Fibroblast of lung (primary cell): Measurements from ENCODE around the gene PRKCH. TPM values are rescaled to one million over a fixed set of nuclear protein-coding genes. Genes with fewer than 3 reads are reported as not detected.

Source experiments
- DNase-seq, 2 donors: peaks; one replicate each; pipeline versions ENCODE4 v3.0.0 to v3.0.0-alpha.2; 2010; ENCODE audit warnings: low read depth in 2 of 2
- H2AFZ ChIP-seq: 2 replicates; pipeline ENCODE4 v1.5.1; 2012; ENCODE audit warnings: low read length, control low read depth, inconsistent platforms
- H3K27ac ChIP-seq: 2 replicates; pipeline ENCODE4 v1.5.1; 2011; ENCODE audit warnings: low read length, control low read depth; ENCODE audit not compliant: insufficient read depth
- H3K27me3 ChIP-seq: 2 replicates; pipeline ENCODE4 v1.5.1; 2011; ENCODE audit warnings: mild to moderate bottlenecking, low read length; ENCODE audit not compliant: control insufficient read depth, insufficient read depth
- H3K36me3 ChIP-seq: 2 replicates; pipeline ENCODE4 v1.5.1; 2011; ENCODE audit warnings: low read length; ENCODE audit not compliant: control insufficient read depth, insufficient read depth
- H3K4me1 ChIP-seq: 2 replicates; pipeline ENCODE4 v1.5.1; 2011; ENCODE audit warnings: low read length; ENCODE audit not compliant: control insufficient read depth, insufficient read depth; ENCODE audit errors: extremely low read depth
- H3K4me2 ChIP-seq: 2 replicates; pipeline ENCODE4 v1.5.1; 2011; ENCODE audit warnings: low read length, control low read depth; ENCODE audit not compliant: insufficient read depth; ENCODE audit errors: extremely low read depth
- H3K4me3 ChIP-seq, 4 experiments: fragments of 200-600 bp in 1 of 4; sonication (generic) in 1 of 4; replicated peaks in 1 of 4; 2 replicates each; pipeline ENCODE4 v1.5.1; 2011 to 2016; ENCODE audit warnings: low read length in 4 of 4, low read depth in 3 of 4, mild to moderate bottlenecking in 3 of 4, control low read depth in 2 of 4, inconsistent platforms in 1 of 4, mixed read lengths in 1 of 4; ENCODE audit not compliant: insufficient read depth in 1 of 4; ENCODE audit errors: control extremely low read depth in 1 of 4
- H3K79me2 ChIP-seq: 2 replicates; pipeline ENCODE4 v1.5.1; 2012; ENCODE audit warnings: mild to moderate bottlenecking, low read length, inconsistent platforms; ENCODE audit not compliant: control insufficient read depth, insufficient read depth
- H3K9ac ChIP-seq: 2 replicates; pipeline ENCODE4 v1.5.1; 2011; ENCODE audit warnings: mild to moderate bottlenecking, low read length, control low read depth; ENCODE audit not compliant: insufficient read depth
- H3K9me3 ChIP-seq: 2 replicates; pipeline ENCODE4 v1.5.1; 2012; ENCODE audit warnings: low read depth, low read length; ENCODE audit not compliant: control insufficient read depth, insufficient read depth
- H4K20me1 ChIP-seq: 2 replicates; pipeline ENCODE4 v1.5.1; 2011; ENCODE audit warnings: low read length; ENCODE audit not compliant: control insufficient read depth, insufficient read depth; ENCODE audit errors: extremely low read depth
- EZH2 ChIP-seq: IDR thresholded peaks from 2 replicates; pipeline ENCODE4 v1.5.1; 2012; ENCODE audit warnings: low read length, control low read depth, mild to moderate bottlenecking; ENCODE audit errors: missing control alignments
- polyA plus RNA-seq, 2 donors: library from polyadenylated mRNA; depleted of rRNA in 1 of 2; stranded (reverse) in 1 of 2; unstranded in 1 of 2; fragments of >200 nt; gene quantifications; 2 replicates each; pipeline ENCODE4 v1.2.1, GENCODE V29; 2011 to 2012; ENCODE audit warnings: missing spikeins in 1 of 2
- total RNA-seq: library from RNA; depleted of rRNA; stranded (reverse); fragments of >200 nt; gene quantifications from 2 replicates; pipeline ENCODE4 v1.2.1, GENCODE V29; 2014
- TF ChIP-seq, protein P1 (sequence below), 2 donors: IDR thresholded peaks in 1 of 2; conservative IDR thresholded peaks in 1 of 2; 1 replicate in 1 of 2; 2 replicates in 1 of 2; pipeline ENCODE4 v1.5.1; 2011 to 2012; ENCODE audit warnings: low read length in 2 of 2, control low read depth in 1 of 2, inconsistent platforms in 1 of 2, low read depth in 1 of 2, mild to moderate bottlenecking in 1 of 2

The PRKCH gene
- total and polyA plus RNA-seq, 2 donors (not counting 1 experiment from before 2014, with no cell fraction given), result 2.9 to 5.4 TPM

DNA sequence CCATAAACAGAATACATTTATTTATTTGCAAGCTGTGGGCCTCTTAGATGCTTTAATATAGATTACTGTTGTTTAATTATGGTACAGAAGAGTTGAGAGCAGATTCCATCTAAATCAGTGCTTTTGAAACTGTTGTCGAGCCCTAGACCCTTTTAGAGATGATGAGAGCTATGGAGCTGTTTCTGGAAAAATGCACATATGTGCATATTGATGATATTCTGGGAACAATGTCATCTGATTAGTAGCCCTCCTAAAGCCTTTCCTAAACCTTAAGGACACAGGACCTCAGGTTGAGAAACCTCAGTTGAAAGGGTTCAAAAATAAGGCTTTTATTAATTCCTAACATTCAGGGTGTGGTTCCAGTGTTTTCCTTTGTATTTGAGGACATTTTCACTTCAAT lies 11.7 kb downstream of the PRKCH start:
- Histone ChIP-seq H3K9ac (no peak overlapping the region), H2AFZ (no peak overlapping the region), H3K4me1 (no peaks in the 10 kb centered on the region), H3K79me2 (no peaks in the 10 kb centered on the region), H3K36me3 (no peaks in the 10 kb centered on the region), H3K27me3 (peaks cover 6% of the 10 kb centered on the region), H3K27ac (no peak overlapping the region), H3K4me3 (no peak overlapping the region), H3K4me2 (no peak overlapping the region), H3K9me3 (no peaks in the 10 kb centered on the region), H4K20me1 (no peaks in the 10 kb centered on the region)
- DNase-seq, result no peak
- no peak for TF ChIP-seq EZH2
- TF ChIP-seq, protein P1, sequence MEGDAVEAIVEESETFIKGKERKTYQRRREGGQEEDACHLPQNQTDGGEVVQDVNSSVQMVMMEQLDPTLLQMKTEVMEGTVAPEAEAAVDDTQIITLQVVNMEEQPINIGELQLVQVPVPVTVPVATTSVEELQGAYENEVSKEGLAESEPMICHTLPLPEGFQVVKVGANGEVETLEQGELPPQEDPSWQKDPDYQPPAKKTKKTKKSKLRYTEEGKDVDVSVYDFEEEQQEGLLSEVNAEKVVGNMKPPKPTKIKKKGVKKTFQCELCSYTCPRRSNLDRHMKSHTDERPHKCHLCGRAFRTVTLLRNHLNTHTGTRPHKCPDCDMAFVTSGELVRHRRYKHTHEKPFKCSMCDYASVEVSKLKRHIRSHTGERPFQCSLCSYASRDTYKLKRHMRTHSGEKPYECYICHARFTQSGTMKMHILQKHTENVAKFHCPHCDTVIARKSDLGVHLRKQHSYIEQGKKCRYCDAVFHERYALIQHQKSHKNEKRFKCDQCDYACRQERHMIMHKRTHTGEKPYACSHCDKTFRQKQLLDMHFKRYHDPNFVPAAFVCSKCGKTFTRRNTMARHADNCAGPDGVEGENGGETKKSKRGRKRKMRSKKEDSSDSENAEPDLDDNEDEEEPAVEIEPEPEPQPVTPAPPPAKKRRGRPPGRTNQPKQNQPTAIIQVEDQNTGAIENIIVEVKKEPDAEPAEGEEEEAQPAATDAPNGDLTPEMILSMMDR (conservative IDR thresholded peaks at IDR 0.05 in 1 of 2, IDR thresholded peaks at IDR 0.05 in 1 of 2; ENCODE audit: low read depth in 1 of 2, low read length in 2 of 2), result no peak

DNA sequence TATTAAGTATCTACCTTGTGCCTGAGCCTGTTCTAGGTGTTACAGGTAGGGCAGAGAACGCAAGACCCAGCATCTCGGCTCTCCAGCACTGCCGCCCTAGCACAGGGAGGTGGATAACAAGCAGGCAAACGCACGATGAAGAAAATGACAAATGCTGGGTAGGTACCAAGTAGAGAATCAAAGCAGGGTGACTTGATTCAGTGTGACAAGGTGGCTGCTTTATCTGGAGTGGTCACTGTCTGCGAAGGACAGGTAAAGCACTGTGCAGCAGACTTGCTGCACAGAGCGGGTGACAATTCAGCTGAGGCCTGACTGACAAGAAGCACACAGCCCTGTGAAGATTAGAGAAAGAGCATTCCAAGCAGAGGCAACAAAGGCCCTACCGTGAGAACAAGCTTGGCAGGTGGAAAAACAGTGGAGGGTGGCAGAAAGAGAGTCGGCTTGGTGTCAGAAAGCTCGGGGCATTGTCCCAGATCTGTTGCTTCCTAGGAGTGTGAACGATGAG lies 12.9 kb downstream of the PRKCH start:
- TF ChIP-seq, protein P1 (conservative IDR thresholded peaks at IDR 0.05 in 1 of 2, IDR thresholded peaks at IDR 0.05 in 1 of 2; ENCODE audit: low read depth in 1 of 2, low read length in 2 of 2), result no peak
- no peak for TF ChIP-seq EZH2
- H3K9ac ChIP-seq, result no peak overlapping the region
- DNase-seq, result no peak
- H4K20me1 ChIP-seq, result no peaks in the 10 kb centered on the region
- H3K79me2 ChIP-seq, result no peaks in the 10 kb centered on the region
- no peak overlapping the region for H3K4me3 ChIP-seq
- no peak overlapping the region for H2AFZ ChIP-seq
- H3K27ac ChIP-seq, result no peak overlapping the region
- no peaks in the 10 kb centered on the region for H3K4me1 ChIP-seq
- no peaks in the 10 kb centered on the region for H3K36me3 ChIP-seq
- no peaks in the 10 kb centered on the region for H3K9me3 ChIP-seq
- peaks cover 6% of the 10 kb centered on the region for H3K27me3 ChIP-seq
- H3K4me2 ChIP-seq, result no peak overlapping the region

DNA sequence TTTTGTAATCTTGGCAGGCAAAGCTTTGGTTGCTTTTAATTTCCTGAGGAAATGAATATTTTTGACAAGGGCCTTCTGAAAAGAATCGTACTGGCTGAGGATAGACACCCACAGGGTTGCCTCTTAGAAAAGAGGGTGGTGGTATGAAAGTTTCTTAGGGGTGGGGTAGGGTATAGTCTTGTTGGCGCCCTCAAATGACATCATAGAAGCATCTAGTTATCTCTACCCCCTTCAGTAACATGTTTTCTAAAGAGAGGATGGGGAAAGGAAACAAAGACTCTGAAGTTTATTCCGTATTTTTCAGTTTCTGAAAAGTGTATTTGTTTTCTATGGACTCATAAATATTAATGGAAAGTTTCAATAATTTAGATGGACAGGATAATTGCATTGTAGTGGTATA lies 13.7 kb downstream of the PRKCH start:
- Histone ChIP-seq H4K20me1 (no peaks in the 10 kb centered on the region), H3K9me3 (no peaks in the 10 kb centered on the region), H3K36me3 (no peaks in the 10 kb centered on the region), H3K4me3 (no peak overlapping the region), H3K79me2 (no peaks in the 10 kb centered on the region), H3K4me2 (no peak overlapping the region), H3K9ac (no peak overlapping the region), H3K4me1 (no peaks in the 10 kb centered on the region), H3K27me3 (peaks cover 6% of the 10 kb centered on the region), H2AFZ (no peak overlapping the region), H3K27ac (no peak overlapping the region)
- no peak for DNase-seq
- TF ChIP-seq EZH2, result no peak
- TF ChIP-seq, protein P1 (conservative IDR thresholded peaks at IDR 0.05 in 1 of 2, IDR thresholded peaks at IDR 0.05 in 1 of 2; ENCODE audit: low read depth in 1 of 2, low read length in 2 of 2), result no peak
